Esophagus squamous epithelium (tissue), 4 donors: Measurements from ENCODE around the gene CENPP.

Experiments
- CTCF ChIP-seq, 6 experiments: fragments of 450-650 bp in 4 of 6; fragments of 200-600 bp in 2 of 6; sonication (generic) in 2 of 6; IDR thresholded peaks; one replicate each; pipeline ENCODE4 v1.5.1; 2016 to 2019; ENCODE audit warnings: antibody characterized with exemption in 6 of 6, mild to moderate bottlenecking in 4 of 6, moderate library complexity in 4 of 6
- POLR2A ChIP-seq, 4 donors: fragments of 450-650 bp; IDR thresholded peaks; one replicate each; pipeline ENCODE4 v1.6.1; 2017; ENCODE audit warnings: antibody characterized with exemption in 4 of 4, mild to moderate bottlenecking in 4 of 4, moderate library complexity in 3 of 4

DNA sequence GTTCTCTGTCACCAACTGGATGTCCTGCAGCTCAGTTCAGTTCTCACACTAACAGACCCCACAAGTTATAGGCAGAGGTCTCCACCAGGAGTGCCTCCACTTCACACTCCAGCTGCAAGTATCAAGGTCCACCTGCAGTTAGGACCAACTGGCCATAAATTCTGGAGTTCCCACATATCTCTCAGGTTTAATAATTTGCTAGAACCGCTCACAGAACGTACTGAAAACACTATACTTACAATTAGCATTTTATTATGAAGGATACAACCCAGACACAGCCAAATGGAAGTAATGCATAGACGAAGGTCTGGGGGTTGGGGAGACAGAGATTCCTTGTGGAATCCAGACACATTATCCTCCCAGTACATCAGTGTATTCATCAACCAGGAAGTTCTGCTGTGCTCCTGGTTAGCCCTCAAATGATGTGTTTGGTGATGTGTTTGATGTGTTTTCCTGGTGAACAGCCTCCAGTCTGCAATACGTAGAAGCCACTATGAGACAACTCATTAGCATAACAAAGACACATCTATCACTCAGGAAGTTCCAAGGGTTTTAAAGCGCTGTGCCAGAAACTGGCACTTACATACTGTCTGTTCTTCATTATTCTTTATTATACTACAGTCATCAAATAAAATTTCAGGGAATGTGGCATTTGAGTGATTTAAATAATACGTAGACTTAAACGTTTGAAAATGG lies 53.3 kb downstream of the CENPP start:
- no peak for TF ChIP-seq CTCF (IDR thresholded peaks at IDR 0.05)
- no peak for TF ChIP-seq POLR2A (IDR thresholded peaks at IDR 0.05)
